ENCODE data around the gene ITM2B.
"Not testable (repeated sequence)": the region's sequence is repeated elsewhere in the genome, so short reads cannot be mapped to it uniquely, and the experiment has no call there.

The ITM2B gene

DNA sequence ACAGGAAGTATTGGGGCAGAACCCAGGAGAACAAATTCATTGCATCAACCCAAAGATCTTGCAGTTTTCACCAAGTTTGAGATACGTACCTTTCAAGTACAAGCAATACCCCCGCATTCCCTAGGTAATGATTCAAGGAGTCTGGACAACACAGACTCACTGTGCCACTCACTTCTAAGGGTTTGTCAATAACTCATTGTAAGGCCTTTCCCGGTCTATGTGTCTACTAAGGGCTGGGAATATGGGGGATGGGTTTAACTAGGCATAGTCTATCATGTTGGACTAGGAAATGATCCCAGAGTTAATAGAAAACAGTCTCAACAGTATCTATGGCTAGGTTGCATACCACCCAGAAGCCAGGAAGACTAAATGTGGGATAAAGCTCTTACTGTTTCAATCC is 8.3 kb upstream of the ITM2B start:
- no peak for DNase-seq (ENCODE audit: low spot score)

DNA sequence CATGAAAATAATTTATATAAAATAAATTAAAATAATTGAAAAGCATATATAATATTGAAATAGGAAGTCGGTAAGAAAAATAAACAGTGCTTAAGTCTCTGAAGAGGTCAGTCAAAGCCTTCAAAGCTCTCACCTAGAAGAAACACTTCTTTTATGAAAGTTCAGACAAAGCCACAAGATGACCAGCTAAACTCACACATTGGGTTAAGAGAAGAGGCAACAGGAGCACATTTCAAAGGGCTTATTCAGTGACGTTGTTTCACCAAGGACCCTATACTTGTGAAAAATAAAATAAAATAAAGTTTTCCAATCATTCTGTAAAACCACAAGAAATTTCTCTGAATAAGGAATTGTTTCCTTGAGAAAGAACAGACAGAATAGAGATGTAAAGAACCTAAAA is 2.5 kb upstream of the ITM2B start:
- DNase-seq (ENCODE audit: low spot score), result no peak

DNA sequence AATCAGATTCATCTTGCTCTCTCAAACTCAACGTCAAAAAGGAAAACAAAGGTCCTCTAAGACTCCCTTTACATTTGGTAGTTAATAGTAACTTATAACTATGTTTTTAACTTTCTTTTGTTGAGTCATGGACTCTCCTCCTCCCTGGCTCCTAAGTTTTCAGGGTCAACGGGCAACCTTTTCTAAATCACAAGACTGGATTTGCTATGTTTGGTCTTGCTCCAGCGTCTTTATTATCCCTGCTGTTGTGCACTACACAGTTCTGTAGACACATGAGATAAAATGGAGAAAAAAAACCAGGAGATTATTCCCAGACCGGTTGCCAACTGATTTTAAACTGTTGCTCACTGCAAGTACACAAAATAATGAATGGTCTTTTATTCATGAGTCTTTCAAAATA is 1.9 kb upstream of the ITM2B start:
- DNase-seq (ENCODE audit: low spot score), result no peak

DNA sequence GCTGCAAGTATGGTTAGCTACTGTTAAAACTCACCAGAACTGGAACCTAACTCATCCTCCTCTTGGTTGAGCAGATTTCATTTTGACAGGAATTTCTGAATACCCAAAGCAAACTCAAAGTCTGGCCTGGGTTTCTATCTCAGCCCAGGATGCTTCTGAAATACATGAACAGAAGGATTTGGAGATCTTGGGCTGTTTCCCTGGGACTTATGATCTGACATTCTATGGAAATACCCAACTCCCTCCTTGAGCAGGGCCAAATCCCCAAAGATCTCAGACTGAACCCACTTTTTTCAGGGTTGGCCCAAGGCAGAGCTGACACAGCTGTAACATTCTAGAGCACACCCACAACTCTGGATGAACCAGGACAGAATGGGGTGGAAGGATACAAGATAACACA is 1.1 kb upstream of the ITM2B start:
- DNase-seq (ENCODE audit: low spot score), result no peak

DNA sequence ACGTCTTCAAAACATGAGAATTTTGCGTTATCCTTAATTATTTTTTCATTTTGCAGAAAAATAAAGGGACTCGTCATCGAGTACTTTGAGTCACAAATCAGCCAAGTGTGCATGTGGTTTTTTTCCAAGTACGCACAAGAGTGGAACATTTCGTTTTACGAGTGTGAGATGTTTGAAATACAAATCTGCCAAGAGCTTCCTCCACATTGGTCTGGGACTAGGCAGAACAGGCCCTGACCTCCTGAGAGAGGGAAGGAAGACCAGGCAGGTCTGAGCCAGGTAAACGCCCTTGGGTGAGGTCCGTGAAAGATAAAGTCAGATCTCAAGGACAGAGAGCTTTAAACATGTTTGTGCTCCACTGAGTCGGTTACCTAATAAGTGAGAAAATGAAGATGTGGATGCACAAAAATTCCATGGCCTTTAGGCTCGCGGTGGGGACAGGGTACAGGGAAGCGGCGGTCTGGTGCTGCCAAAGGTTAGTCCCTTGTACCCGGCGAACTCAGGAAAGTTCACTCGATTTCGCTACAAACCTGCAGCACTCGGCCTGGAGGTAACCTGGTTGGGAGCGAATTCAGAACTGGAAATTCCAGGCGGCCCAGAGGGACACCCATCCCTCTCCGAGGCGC is 473 bp upstream of the ITM2B start:
- peak; percentile 22 for DNase-seq (ENCODE audit: low spot score)

DNA sequence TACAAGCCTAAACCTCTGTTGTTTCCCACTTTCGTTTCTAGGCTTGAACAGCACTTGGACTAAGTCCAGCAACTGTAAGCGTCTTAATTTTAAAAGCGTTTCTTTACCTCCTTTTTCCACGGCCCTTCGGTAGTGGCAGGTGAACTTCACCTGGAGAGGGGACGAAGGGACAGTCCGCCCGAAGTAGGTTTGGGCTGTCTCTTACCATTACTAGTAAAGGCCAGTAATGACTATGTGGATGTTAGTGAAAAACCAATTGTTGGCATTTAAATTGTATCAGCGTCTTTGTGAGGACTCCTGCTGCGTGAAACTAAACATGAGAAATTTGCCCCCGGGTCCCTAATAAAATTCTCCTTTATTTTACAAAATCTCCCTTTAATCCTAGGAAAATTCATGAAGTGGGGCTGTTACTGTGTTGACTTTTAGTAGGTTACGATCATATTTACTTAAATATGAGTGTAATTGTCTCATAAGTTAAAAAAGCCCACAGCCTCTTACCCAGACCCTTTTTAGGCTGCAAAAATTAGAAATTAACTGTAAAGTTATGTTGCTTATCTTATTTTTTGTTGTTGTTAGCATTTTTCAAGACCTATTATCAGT is 983 bp downstream of the ITM2B start:
- DNase-seq (ENCODE audit: low spot score), result no peak

DNA sequence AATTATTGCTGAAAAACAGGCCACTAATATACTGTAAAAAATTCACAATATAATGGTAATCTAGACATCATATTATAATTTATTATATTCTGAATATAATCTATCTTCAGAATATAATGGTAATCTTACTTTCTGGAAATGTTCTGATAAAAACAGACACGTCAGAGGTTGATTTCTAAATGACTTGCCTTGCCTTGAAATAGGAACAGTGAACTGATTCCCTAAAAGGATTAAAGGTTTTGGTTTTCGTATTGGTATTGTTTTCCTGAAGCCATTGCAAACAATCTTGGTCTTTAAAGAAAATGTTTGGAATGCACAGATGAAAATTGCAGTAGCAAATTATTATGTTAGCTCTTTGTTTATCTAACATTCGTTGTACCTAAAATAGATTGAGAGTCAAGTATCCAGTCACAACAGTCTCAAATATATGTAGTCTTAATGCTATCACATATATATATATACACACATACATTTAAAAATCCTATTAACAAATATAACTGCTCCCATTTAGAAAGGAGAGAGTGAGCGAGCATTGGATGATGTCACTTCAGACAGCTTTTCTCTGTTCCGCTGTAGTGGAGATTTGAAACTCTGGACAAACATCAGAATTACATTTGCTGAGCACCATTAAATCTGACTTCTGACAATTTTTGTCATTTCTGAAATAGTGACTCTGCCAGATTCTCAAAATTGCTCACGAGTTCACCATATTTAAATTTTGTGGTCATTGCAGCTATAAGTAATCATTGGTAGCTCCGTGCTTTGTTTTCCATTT is 1.7 kb downstream of the ITM2B start:
- no peak for DNase-seq (ENCODE audit: low spot score)

DNA sequence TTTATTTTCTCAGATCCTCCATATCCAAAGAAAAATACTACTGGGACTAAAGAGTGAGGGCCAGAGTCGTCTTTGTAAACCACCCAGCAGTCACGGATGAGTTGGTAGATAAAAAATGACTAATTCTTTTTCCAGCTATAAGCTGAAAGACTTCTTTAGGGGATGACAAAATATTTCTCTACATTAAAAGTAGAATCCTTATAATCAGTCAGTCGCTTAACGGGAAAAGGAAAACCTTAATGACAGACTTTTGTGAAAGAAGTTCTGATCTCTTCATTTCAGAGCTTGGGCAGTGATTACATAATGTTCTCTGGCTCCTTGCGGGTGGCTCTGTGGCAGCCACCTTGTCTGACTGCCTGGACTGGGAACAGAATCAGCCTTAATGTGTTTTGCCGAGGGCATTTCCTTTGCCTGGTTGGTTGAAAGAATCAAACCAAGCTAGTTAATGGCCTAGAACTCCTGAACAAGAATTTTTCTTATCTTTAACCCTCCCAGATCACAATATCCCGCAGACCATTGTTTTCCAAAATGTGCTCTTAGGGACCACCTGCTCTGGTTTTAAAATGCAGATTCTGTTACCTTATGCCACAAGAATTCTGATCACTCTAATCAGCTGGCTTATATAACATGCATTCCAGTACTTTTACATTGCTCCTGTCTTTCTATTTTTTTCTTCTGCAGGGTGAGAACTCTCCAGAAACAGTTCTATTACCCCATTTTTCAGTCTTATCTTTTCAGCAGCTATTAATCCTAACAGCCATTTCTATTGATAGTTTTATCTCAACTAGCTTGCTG is 2.5 kb downstream of the ITM2B start:
- DNase-seq (ENCODE audit: low spot score), result peak; percentile 34

DNA sequence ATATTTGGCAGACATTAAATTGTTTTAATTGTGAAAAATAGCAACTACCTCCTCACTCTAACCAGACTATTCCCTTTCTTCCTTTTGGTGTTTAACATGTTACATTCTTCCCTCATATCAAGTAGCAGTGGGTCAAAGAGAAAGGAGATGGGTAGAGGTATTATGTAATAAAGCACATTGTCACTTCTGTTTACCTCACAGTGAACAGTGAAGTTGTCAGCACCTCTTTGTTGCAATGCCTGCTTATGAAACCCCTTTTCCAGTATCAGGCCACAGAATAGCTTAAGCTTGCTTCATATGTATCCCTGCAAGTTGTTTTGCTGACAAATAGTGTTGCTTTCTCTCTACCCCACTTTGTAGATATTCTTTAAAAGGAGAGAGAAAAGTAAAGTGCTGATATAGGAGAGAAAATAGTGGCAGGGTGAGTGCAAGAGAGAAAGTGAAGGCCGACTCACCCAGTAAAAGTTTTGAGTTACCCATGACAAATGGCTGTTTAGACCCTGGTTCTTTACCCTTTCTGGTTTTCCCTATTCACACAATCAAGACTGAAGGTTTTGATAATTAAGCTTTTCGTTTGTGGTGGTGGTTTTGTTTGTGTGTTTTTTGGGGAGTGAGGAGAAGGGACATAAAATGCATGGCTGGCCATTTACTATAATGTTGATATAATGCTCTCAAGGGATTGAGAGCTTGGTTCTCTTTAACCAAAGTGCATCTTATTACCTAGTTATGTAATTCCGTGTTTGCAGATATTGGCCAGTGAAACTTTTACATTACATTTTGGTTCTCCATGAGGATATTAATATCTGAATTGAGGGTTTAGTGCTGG is 3.7 kb downstream of the ITM2B start:
- DNase-seq (ENCODE audit: low spot score), result no peak

DNA sequence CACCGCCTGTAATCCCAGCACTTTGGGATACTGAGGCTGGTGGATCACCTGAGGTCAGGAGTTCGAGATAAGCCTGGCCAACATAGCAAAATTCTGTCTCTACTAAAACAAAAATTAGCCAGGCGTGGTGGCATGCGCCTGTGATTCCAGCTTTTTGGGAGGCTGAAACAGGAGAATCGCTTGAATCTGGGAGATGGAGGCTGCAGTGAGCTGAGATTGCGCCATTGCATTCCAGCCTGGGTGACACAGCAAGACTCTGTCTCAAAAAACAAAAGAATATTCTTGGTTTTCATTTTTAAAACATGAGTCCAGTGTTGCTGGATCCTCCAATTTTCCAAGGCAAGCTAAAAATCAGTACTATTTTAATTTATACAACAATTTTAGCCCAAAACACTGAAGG is 6.4 kb downstream of the ITM2B start:
- DNase-seq (ENCODE audit: low spot score), result not testable (repeated sequence)

DNA sequence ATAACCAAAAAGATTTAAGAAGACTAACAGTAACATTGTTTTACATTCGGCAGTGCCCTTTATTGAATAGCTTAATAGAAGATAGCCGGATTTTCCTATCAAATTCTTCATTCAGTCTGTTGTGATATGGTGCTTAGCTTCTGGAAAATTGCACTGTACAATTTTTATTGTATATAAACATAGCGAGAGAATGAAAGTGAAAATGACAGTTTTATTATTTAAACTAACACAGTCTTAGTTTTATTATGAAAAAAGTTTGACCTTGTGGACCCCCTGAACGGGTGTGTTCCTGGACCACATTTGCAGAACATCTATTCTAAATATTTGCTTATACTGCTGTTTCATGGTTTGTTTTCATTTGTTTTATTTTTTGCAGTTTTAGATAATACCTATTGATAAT is 8.6 kb downstream of the ITM2B start:
- no peak for DNase-seq (ENCODE audit: low spot score)

DNA sequence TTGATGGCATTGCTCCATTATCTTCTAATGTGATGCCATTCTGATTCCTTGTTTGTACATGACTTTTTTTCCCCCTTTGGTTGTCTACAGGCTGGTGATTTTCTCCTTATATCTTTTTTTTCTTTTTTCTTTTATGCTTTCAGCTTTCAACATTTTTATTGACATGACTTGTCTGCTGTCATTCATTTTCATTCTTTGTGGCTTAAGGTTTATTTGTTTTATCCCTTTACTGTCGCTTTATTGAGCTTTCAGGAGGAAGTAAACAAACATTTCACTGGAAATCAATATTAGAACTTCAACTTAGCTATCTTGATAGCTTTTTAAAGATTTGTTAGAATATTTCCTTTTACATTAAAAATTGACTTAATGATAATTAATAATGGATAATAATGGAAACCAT is 9.7 kb downstream of the ITM2B start:
- DNase-seq (ENCODE audit: low spot score), result no peak

DNA sequence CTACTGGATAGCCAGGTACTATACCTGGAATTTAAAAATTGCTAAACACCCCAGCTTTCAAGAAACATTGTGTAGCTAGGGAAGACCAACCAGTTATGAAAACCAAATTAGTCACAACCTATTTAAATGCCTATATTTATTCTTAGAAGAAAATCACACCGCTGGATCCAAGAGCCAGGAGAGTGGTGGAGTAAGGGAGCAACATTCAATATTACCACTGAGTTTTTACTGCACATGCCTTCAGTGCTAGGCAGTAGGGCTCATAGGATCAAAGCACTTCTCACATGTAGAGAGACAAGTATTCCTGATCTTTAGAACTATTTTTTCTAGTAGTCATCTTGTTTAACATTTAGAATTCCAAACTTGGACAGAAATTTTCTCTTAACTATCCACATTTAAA is 11.2 kb downstream of the ITM2B start:
- DNase-seq (ENCODE audit: low spot score), result no peak

DNA sequence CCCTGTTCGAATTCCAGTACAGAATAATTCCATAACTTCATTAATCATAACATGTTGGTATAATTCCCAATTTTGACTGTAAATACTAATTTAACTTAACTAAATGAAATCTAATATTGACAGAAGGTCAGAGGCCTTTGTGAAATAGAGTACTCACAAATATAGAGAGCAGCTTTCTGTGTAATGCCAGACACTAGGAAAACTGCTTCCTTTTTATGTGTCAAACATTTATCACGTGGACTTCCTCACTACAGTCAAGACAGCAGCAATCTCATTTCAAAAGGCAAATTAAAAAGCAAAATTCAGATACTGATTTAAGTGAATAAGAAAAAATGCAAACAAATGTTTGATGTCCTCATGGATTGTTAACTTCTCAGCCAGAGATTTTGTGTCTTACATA is 13.1 kb downstream of the ITM2B start:
- DNase-seq (ENCODE audit: low spot score), result no peak

DNA sequence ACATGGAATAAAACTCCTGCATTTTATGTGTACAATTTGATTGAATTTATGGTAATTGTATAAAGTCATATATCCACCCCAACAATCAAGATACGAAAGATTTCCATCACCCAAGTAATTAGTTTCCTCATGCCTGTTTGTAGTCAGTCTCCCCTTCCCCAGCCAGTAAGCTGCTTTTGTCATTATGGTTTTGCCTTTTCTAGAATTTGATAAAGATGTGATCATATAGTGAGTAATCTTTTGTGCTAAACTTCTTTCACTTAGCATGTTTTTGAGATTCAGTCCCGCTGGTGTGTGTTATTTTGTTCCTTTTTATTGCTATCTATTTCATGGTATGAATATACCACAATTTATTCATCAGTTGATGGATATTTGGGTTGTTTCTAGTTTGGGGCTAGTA is 16.0 kb downstream of the ITM2B start:
- DNase-seq (ENCODE audit: low spot score), result no peak

DNA sequence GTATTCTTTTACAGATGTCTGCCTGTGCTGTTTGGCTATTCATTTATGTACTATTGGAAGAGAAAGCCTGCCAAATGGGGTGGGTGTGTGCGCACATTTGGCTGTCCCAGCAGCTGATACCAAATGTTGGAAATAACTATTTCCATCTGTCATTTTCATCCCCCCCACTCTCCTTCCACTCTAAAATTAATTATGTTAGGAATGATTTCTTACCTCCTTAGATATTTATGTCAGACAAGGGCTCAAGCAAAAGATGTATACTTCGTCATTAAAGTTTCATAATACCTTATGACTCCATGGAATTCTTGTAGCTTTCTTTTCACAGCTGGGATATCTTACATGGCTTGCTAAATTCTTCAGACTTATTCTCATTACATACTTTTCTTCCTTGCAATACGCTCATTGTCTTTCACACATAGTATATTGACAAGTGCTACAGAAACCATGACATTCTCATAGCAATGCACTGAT is 18.6 kb downstream of the ITM2B start:
- DNase-seq (ENCODE audit: low spot score), result no peak

DNA sequence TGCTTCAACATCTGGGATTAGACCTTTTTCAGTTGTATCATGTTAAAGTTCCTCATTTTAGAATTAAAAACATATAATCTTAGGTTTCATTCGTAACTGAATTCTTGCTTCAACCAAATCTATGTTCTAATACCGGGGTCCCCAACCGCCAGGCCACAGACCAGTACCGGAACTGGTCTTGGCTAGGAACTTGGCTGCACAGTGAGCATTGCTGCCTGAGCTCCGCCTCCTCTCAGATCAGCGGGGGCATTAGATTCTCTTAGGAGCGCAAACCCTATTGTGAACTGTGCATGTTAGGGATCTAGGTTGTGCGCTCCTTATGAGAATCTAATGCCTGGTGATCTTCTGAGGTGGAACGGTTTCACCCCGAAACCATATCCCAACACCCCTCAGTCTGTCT is 19.2 kb downstream of the ITM2B start:
- no peak for DNase-seq (ENCODE audit: low spot score)

DNA sequence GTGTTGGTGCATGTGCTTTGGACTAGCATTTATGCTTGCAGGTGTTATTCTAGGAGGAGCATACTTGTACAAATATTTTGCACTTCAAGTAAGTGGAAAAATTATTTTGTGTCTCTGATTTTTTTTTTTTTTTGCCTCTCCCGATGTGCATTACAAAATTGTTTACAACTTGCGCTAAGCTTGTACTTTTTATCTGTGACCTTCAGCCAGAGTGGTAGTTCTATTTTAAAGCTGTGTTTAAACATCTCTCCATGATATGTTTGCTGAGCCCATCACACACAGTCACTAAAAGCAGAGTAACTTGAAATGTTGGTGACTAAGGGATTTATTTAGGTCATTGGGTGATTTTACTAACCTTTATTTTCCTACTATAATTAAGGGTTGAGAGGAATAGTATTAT is 20.8 kb downstream of the ITM2B start:
- DNase-seq (ENCODE audit: low spot score), result no peak

DNA sequence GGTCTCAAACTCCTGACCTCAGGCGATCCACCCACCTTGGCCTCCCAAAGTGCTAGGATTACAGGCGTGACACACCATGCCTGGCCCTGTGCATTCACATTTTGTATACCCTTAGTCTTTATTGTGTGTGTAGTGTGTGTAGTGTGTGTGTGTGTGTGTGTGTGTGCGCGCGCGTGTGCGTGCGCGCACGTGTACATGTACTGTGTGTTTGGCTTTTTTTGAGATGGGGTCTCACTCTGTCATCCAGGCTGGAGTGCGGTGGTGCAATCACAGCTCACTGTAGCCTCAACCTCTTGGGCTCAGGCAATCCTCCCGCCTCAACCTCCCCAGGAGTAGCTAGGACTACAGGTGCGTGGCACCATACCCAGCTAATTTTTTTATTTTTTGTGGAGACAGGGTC is 22.1 kb downstream of the ITM2B start:
- no peak for DNase-seq (ENCODE audit: low spot score)

DNA sequence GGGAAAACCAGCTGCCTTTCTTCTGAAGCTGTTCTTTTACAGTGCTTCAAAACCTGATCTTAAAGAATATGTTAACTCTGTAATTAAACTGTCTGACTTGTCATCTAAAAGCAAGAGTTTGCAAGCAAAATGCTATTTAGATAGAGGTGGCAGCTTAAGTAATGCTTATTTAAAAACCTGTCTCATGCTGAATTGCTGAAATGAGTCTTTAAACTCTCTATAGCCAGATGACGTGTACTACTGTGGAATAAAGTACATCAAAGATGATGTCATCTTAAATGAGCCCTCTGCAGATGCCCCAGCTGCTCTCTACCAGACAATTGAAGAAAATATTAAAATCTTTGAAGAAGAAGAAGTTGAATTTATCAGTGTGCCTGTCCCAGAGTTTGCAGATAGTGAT is 22.9 kb downstream of the ITM2B start:
- no peak for DNase-seq (ENCODE audit: low spot score)

DNA sequence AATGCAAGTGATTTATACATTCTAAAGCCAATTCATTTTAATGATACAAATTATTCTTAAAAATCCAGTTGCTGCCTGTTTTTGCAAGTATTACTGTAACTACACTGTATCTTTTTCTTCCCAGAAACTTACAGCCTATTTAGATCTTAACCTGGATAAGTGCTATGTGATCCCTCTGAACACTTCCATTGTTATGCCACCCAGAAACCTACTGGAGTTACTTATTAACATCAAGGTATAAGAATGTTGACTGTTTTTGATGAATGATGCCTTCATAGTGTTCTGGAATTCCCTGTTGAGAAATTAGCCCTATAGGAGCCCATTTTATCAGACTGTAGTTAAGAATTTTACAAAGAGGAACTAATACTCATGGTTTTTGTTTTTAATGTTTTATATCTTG is 25.0 kb downstream of the ITM2B start:
- no peak for DNase-seq (ENCODE audit: low spot score)

DNA sequence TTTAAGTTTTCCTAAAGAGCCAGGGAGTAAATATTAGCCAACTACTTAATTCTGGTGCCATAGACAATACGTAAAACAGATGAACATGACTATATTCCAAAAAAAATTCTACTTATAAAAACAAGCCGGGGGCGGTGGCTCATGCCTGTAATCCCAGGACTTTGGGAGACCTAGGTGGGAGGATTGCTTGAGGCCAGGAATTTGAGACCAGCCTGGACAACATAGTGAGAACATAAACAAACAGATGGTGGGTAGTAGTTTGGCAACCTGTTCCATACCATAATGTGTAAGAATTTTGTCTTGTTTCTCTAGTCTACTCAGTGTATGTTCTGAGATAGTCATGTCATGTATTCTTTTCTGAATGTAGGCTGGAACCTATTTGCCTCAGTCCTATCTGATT is 25.4 kb downstream of the ITM2B start:
- no peak for DNase-seq (ENCODE audit: low spot score)

Measured in D341Med (cell line).